GM18870 (cell line): ENCODE results near the gene ARHGAP31.
A peak's percentile ranks its signal among the peaks of the same experiment; 100 is the strongest.
"Not testable (repeated sequence)": the region's sequence is repeated elsewhere in the genome, so short reads cannot be mapped to it uniquely, and the experiment has no call there.

ENCODE experiments used
- ATAC-seq: cut with Tn5 transposase; IDR thresholded peaks from one replicate; pipeline ENCODE4 v1.9.1; 2021; ENCODE audit warnings: moderate library complexity; ENCODE audit not compliant: unreplicated experiment

ARHGAP31 gene

DNA sequence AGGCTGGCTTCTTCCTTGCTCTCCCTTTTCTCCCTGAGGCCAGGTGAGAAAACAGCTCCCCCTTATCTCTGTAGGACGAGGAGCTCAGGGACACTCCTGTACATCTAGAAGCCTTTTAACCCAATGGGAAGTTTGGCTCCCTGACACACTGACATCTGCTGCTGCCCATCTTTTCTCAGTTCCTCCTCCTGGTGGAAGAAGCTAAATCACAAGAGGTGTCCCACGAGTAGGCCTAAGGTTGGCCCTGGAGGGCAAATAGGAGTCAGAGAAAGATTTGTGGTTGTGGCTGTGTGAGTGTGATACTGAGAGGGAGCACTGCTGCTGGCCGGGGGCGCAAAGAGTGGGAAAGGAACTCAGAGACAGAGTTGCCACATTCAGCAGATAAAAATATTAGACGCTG lies 49.5 kb downstream of the ARHGAP31 start:
- peak; percentile 78 for ATAC-seq

DNA sequence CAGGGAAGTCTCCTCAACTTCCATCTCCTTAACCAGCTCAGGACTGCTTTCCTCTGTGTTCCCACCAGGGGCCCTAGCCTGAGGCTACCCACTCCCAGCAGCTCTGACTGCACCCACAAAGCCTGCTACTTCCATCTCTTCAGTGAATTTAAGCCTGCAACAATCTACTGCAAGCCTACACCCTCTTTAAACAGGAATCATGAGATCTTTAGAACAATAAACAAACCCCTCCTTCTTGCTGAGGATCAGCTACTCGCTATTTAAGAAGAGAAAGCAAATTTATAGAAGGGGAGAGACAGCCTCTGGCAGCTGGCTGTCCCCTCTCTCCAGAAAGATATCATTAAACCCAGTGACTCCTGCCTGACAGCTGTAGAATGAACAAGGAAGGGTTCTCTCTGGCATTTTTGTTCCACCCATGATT lies 51.9 kb downstream of the ARHGAP31 start:
- no peak for ATAC-seq

DNA sequence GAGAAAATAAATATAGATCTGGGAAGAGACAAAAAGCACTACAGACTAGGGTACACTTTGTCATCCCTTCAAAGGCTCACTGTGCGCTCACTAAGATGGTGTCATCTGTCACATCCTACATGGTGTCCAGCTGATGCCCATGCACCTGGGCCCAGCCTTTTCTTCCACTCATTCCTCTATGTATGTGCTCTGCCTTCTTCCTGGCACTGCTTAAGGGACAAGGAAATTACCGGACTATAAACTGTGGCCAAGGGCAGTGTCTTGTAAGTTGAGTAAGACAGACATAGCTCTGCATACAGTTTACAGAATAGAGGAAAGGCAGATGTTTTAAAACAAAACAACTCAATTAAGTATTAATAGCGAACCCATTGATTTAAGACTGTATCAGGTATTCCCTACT lies 52.9 kb downstream of the ARHGAP31 start:
- ATAC-seq: no peak

DNA sequence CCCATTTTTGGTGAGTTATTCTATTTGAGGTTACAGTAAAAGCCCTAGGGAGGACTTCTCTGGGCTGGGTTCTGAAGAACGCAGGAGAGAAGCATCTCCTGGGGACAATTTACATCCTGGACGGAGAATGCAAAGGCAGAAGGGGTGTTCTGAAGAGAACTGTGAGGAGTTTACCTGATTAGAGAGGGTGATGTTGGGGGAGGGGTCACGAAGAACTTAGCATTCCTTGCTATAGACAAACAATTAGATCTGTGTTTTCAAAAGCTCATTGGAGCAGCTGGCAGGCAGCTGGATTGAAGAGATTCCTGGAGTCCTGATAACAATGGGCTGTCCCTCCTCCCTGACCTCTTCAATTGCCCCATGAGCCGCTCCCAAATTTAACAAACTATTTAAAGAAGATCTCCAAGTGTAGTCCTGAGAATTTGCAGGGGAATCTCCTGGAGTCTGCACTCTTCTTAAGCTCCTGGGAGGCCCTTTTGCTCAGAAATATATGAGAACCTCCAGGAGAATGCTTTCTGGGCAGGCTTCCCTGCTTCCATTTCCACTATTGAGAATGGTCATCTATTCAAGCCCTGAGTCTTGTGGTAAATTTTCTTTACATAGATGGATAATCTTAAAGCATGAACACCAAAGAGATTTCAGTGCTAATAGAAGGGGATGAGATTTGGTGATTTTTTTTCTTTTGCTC lies 55.3 kb downstream of the ARHGAP31 start:
- no peak for ATAC-seq

DNA sequence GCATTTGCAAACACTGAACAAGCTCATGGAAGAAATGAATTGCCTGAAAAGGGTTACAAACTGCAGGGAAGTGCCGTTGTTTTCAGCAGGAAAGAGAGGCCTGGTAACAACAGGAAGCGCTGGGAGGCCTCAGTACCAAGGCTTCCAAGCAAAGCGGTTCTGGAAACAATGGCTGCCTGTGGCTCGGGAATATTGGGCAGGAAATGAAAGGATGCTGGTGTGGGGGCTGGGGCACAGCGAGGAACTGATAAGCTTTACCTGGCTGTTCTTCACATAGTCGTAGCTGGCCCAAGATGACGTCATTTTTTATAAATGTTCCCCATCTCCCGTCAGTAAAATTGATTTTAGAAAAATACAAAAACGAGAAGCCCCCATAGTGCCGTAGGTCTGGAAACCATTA lies 55.9 kb downstream of the ARHGAP31 start:
- ATAC-seq: no peak

DNA sequence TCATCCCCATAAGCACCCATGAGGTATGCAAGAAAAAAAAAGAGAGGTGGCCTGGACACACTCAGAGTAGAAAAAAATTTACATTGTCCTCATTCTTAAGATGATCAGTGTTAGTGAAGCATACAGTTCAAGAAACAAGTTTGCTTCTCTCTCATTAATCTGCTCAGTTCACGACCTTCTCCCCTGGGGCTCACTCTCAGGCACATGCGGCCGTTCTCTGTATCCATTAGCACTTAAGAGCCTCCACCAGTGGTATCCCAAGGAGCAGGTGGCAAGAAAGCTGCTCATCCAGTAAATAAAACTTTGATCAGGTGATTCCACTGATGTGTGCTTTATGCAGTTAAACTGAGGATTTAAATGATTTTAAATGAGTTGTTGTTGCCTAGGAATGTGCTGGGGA lies 57.4 kb downstream of the ARHGAP31 start:
- no peak for ATAC-seq

DNA sequence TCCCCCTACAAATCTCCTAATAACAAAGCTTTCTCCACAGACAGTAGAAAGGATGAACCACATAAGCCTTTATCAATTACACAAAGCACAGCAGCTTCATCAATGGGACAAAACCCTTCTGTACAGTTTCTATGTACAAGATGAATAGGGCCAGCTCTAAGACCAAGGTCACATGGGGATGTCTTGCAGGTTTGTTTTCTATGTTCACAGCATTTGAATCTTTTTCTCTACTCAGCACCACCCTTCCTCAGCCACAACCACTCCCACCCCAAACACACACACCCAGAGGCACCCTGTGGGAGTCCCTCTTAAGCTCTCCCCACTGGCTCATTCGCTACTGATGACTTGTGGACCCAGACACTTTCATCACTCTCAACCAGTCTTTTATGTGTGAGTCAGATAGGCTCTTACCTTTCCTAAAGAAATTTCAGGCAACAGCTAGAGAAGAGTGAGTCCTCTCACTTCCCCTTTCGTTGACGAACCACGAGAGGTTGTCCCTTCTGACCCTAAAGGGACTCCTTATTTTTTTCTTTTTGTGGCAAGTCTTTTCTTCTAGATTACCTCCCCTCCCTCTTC lies 57.9 kb downstream of the ARHGAP31 start:
- peak; percentile 98 for ATAC-seq

DNA sequence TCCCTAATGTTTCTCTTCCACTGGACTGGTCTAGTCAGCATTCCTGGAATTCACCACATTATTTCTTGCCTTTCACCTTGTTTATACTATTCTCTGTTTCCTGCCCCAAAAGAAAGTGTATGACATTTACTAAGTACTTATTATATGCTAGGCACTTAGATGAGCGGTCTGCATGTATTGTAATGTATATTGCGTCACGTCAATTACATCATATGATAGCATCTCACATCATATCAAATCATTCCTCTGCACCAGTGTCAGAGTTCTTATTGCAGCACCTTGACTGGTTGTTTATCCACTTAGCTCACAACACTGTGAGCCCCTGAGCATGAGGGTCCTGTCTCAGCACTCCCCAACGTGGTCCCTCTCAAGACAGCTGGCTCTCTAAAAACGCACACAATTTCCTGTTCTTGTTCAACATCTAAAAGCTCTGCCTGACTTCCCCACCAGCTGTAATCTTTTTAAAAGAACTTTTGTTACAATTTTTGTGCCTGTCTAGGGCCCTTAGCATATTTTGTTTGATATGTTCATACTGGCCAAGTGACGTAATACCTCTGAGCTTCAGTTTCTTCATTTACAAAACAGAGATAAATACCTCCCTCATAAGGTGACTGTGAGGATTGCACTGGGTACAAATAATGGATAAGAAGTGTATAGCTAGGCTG lies 58.8 kb downstream of the ARHGAP31 start:
- peak; percentile 29 for ATAC-seq

DNA sequence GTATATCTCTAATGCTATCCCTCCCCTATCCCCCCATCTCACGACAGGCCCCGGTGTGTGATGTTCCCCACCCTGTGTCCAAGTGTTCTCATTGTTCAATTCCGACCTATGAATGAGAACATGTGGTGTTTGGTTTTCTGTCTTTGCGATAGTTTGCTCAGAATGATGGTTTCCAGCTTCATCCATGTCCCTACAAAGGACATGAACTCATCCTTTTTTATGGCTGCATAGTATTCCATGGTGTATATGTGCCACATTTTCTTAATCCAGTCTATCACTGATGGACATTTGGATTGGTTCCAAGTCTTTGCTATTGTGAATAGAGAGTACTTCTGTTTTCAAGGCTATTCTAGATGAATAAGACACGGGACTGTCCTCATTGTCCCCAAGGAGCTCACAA lies 61.4 kb downstream of the ARHGAP31 start:
- ATAC-seq: not testable (repeated sequence)

DNA sequence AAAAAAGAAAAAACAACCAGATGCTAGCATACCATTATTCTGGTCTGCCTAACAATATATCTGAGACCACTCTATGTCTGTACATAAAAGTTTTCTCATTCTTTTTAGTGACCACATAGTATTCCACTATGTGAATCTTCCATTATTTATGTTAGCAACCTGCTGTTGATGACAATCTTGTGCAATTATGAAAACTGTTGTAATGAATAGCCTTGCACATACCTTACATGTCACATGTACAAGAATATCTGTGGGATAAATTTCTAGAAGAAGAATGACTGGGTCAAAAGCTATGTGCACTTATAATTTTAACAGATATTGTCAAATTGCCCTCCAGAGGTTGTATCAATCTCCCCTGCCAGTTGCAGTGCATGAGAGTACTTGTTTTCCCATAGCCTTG lies 62.5 kb downstream of the ARHGAP31 start:
- ATAC-seq: no peak

DNA sequence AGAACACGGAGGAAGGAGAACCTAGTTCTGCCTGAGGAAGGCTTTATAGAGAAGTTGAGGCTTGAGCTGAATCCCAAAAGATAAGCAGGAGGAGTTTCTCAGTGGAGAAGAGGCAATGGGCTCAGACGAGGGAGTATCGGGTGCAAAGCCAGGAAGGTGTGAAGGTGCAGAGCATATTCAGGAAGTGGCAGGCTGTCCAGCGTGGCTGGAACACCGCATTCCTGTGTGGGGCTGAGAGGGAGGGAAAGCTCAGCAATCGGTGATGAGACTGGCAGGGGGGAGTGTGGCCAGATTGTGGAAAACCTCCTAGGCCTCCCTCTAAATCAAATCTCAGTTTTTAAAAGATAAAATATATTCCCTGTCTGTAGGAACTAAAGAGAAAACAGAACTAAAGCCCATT lies 63.0 kb downstream of the ARHGAP31 start:
- no peak for ATAC-seq

DNA sequence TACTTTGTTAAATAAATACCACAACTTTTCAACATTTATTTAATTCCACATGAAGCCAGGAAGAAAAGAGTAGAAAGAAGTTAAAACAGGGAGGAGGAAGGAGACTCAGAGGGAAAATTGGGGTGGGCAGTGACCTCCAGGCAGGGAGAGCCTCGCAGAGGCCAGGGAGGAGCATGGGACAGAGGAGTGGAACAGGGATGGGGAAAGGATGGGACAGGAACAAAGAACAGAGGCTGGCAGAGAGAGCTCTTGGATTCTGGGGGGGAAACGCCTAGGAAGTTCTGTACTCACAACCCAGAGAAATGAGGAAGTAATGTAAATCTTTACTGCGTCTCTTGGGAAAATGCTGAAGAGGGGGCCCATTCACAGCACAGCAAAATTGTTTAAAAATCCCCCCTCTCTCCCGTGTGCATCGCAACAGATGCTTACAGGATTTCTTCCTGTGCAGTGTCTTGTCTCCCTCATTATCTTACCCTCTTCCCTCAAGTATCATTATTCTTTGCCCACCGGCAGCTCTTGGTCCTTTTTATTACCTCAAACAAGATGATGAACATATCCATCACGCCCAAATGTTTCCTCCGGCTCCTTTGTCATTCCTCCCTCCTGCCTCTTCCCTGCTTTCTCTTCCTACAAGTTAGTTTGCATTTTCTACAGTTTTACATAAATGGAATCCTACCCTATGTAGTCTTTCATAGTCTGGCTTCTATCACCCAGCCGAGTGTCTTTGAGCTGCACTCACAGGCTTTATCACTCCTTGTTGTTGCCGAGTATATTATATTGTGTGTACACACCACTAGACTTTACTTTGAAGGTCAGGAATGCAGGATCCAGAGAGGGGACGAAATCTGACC lies 65.5 kb downstream of the ARHGAP31 start:
- ATAC-seq: peak; percentile 72

DNA sequence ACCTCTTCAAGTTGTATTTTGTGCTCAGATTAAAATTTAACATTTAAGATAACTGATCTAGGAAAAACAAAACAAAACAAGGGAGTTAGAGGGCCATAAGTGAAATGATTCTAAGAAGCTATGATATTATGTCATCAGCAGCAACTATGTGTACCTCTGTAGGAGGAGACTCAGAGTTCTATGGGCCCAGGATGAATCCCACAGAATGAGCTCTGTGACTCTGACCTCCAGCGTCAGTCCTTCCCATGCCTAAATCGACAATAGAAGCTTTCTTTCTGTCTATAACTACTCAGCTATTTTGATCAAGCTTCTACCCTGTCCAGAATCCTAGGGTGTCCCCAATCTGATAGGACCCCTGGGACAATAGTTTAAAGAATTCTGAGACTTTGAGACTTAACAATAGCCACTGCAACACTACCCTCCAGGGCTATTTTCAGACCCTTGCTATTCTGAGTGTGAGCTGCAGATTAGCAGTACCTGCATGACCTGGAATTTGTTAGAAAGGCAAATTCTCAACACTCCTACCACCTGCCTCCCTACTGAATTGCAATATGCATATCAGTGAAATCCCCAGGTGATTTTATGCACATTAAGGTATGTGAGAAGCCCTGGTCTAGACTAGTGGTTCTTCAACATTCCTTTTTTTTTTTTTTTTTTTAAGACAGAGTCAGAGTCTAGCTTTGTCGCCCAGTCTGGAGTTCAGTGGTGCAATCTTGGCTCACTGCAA lies 66.7 kb downstream of the ARHGAP31 start:
- no peak for ATAC-seq

DNA sequence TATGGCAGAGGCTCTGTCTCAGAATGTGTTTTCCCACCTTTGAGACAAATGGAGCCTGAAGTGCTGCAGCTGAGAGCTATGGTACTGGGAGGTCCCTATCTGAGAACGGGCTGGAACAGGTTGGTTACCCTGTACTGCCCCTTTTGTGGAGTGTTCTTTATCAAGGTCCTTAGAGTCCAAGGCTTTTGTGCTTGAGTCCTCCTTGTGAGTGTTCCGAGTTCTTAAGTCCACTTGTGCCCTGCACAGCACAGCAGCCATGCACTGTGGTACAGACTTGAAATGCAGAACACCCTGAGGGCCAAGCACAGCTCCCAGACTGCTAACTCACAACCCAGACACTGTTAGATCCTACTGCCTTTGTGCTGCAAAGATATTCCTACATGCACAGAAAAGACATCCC lies 67.8 kb downstream of the ARHGAP31 start:
- ATAC-seq: no peak

DNA sequence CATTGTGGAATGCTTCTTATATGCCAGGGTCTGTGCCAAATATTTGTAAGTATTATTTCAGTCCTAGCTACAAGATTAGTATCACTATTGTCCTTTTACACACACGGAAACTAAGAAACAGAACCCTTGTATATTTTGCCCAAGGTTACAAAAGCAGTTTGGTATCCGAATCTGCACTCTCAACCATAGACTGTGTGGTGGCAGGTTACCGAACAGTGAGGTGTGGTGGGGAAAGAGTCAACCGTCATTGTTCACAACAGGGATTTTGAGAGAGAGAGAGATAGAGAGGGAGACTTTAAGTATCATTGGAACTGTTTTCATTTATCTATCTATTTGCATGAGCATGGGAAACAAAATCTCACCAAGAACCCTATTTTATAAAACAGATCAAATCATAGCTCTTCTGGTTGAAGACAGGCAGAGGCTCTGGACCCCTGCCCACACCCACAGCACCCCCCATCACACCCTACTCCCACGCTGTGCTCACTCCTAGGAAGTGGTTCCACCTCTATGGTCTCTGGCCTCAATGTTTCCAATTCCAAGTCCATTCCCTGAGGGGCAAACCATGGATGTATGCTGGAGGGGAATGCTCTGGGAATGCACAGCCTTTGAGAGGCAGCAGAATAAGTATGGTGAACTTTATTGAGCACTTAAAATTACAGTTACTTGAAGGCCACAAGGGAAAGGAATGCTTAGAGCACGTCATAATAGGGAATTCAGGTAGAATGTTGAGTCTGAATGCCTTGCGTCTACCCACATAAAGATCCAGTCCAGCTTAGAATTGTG lies 69.0 kb downstream of the ARHGAP31 start:
- ATAC-seq: no peak

DNA sequence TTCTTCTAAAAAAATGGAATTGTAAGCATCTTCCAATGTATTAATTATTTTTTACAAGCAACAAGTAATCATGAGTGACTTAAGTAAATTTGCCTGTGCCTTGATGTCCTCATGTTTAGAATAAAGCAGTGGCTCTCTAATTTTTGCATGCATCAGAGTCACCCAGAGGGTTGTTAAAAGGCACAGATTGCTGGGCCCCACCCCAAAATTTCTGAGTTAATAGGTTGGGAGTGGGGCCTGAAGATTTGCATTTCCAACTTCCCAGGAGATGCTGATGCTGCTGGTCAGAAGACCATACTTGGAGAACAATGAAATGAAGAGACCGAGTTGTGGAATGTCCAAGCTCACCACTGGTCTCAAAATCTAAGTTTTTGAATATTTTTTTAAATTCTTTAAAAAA lies 70.2 kb downstream of the ARHGAP31 start:
- ATAC-seq: no peak

DNA sequence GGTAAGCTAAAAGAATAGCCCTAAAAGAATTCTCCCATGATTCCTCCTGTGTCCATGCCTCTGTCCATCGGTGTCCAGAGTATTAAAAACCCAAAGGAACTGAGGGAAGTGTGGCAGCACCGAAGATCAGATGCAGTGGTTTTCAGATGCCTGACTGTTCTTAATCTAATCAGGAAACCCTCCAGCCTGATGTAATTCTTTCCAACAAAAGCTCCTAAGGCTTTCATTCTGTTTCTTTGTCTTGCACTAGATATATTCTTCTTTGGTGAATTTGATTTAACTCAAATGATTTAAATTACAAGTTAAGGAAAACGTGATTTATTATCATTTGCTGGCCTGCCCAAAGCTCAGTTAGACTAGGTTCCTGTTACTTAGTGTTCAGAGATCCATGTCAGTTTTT lies 71.2 kb downstream of the ARHGAP31 start:
- no peak for ATAC-seq

DNA sequence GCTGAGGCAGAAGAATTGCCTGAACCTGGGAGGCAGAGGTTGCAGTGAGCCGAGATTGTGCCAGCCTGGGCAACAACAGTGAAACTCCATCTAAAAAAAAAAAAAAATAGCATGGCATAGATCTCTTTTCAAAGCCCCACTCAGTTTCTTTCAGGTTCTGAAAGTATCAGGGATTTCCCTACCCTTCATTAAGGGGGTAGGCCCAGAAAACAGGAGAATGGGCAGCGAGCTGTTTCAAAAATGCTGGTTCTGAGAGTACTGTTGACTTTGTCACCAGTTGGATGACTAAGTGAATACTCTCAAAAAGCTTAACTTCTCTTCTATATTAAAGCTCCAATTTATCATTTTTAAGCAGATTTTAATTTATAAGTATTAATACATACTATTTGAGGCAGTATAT lies 72.8 kb downstream of the ARHGAP31 start:
- ATAC-seq: no peak

DNA sequence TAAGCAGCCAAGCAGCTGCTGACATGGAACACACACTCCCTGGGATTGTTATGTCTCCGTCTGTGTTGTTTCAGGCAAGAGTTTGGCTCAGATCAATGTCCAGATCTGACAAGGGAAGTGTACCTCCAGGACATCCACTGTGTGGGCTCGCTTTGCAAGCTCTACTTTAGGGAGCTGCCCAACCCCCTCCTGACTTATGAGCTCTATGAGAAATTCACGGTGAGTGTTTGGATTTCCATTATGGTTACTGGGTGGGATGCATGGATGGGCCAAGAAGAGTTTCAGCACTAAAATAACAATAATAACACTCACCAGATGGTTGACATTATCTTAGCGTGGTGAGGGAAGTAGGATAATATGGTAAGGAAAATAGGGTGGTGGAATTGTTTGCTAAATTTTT lies 74.1 kb downstream of the ARHGAP31 start:
- ATAC-seq: no peak

DNA sequence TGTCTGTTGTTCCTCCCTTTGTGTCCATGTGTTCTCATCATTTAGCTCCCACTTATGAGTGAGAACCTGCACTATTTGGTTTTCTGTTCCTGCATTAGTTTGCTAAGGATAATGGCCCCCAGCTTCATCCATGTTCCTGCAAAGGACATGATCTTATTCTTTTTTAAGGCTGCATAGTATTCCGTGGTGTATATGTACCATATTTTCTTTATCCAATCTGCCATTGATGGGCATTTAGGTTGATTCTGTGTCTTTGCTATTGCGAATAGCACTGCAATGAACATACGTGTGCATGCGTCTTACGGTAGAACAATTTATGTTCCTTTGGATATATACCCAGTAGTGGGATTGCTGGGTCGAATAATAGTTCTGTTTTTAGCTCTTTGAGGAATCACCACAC lies 77.6 kb downstream of the ARHGAP31 start:
- not testable (repeated sequence) for ATAC-seq
